GM12878 (cell line): ENCODE measurements around the gene PTPRQ. TPM values are rescaled to one million over a fixed set of nuclear protein-coding genes. Genes with fewer than 3 reads are reported as not detected.

Experiments
- ATAC-seq: fragments of 200-7000 bp; cut with Tn5 transposase; 3 replicates; pipeline ENCODE4 v1.9.1; 2020; ENCODE audit warnings: mild to moderate bottlenecking, moderate library complexity
- BruUV-seq: library from RNA; stranded (reverse); fragments of 400-500 nt; replicated peaks from 2 replicates; lab custom pipeline; 2021; lab: Mats Ljungman, UMichigan
- CTCF ChIA-PET: fragments of 300-600 bp; sonication (Branson Sonifier 250); formaldehyde crosslinking; extraction: SDS; loops from one replicate; lab custom pipeline; 2021; ENCODE audit warnings: inconsistent platforms; lab: Yijun Ruan, JAX
- POLR2A ChIA-PET: fragments of 350-600 bp; formaldehyde crosslinking; extraction: SDS; loops from one replicate; lab custom pipeline; 2021; ENCODE audit warnings: inconsistent platforms; lab: Charles Lee
- RAD21 ChIA-PET: fragments of 300-600 bp; sonication (Branson Sonifier 250); formaldehyde crosslinking; loops from one replicate; lab custom pipeline; 2023; ENCODE audit warnings: antibody characterized with exemption; ENCODE audit not compliant: unreplicated experiment; lab: Charles Lee
- SMC1A ChIA-PET: fragments of 300-600 bp; sonication (Branson Sonifier 250); formaldehyde crosslinking; loops from one replicate; lab custom pipeline; 2023; ENCODE audit not compliant: unreplicated experiment, uncharacterized antibody; lab: Charles Lee
- DNase-seq: peaks from one replicate; pipeline ENCODE4 v3.0.0-alpha.2; 2011; ENCODE audit warnings: low read depth, low spot score
- FAIRE-seq: peaks from 3 replicates; lab custom pipeline; 2011; peaks lifted over from hg19 to GRCh38; lab: Jason Lieb, UNC
- H2AFZ ChIP-seq: 2 replicates; pipeline ENCODE4 v1.6.0; 2011; ENCODE audit warnings: low read depth, low read length, control low read depth; ENCODE audit not compliant: control insufficient read depth
- H3K27ac ChIP-seq: 2 replicates; pipeline ENCODE4 v1.5.1; 2011; ENCODE audit warnings: control low read depth; ENCODE audit not compliant: control insufficient read depth, insufficient read depth
- H3K27me3 ChIP-seq, 2 experiments: replicated peaks in 1 of 2; 2 replicates each; pipeline versions ENCODE4 v1.6.0 to v1.6.1; 2011; ENCODE audit warnings: low read length in 1 of 2; ENCODE audit not compliant: control insufficient read depth in 2 of 2, insufficient read depth in 2 of 2
- H3K36me3 ChIP-seq, 2 experiments: 2 replicates each; pipeline ENCODE4 v1.5.1; 2011; ENCODE audit warnings: low read length in 1 of 2; ENCODE audit not compliant: control insufficient read depth in 2 of 2, insufficient read depth in 2 of 2
- H3K4me1 ChIP-seq: 2 replicates; pipeline ENCODE4 v1.6.1; 2011; ENCODE audit warnings: mild to moderate bottlenecking, low read length, moderate library complexity, mixed read lengths; ENCODE audit not compliant: control insufficient read depth, insufficient read depth
- H3K4me2 ChIP-seq: 2 replicates; pipeline ENCODE4 v1.6.0; 2011; ENCODE audit warnings: control low read depth; ENCODE audit not compliant: control insufficient read depth, insufficient read depth
- H3K4me3 ChIP-seq: fragments of 200-600 bp; sonication (generic); 2 replicates; pipeline ENCODE4 v1.5.1; 2016
- H3K79me2 ChIP-seq: 2 replicates; pipeline ENCODE4 v1.6.0; 2011; ENCODE audit warnings: low read length; ENCODE audit not compliant: control insufficient read depth, insufficient read depth
- H3K9ac ChIP-seq: 2 replicates; pipeline ENCODE4 v1.8.0; 2011; ENCODE audit warnings: low read length, control low read depth, mixed read lengths; ENCODE audit not compliant: control insufficient read depth, insufficient read depth
- H3K9me3 ChIP-seq: replicated peaks from 3 replicates; pipeline ENCODE4 v1.5.1; 2011; ENCODE audit warnings: mild to moderate bottlenecking, low read length; ENCODE audit not compliant: control insufficient read depth, insufficient read depth
- H4K20me1 ChIP-seq: 2 replicates; pipeline ENCODE4 v1.6.0; 2011; ENCODE audit not compliant: control insufficient read depth, insufficient read depth
- BACH1 ChIP-seq: fragments of 450-650 bp; IDR thresholded peaks from 2 replicates; pipeline ENCODE4 v1.6.1; 2017; ENCODE audit warnings: mild to moderate bottlenecking, borderline replicate concordance
- CBFB ChIP-seq: IDR thresholded peaks from 2 replicates; pipeline ENCODE4 v1.6.1; 2016; ENCODE audit warnings: antibody characterized with exemption, low read depth
- CREM ChIP-seq: IDR thresholded peaks from 2 replicates; pipeline ENCODE4 v1.6.1; 2014; ENCODE audit warnings: antibody characterized with exemption, low read depth
- EZH2 ChIP-seq: IDR thresholded peaks from 2 replicates; pipeline ENCODE4 v1.6.1; 2012; ENCODE audit warnings: low read depth, mild to moderate bottlenecking, control low read depth, inconsistent platforms, low read length, borderline replicate concordance; ENCODE audit not compliant: control insufficient read depth
- FOS ChIP-seq: IDR thresholded peaks from 3 replicates; pipeline ENCODE4 v1.6.1; 2011; ENCODE audit warnings: borderline replicate concordance; ENCODE audit not compliant: insufficient read length; ENCODE audit errors: extremely low read depth
- GABPA ChIP-seq: IDR thresholded peaks from 2 replicates; pipeline ENCODE4 v1.6.1; 2014; ENCODE audit warnings: antibody characterized with exemption, low read depth, mild to moderate bottlenecking, inconsistent platforms
- NBN ChIP-seq: fragments of 450-650 bp; IDR thresholded peaks from 2 replicates; pipeline ENCODE4 v1.6.1; 2016
- NFYA ChIP-seq: IDR thresholded peaks from 2 replicates; pipeline ENCODE4 v1.6.1; 2011; ENCODE audit warnings: low read depth, mild to moderate bottlenecking, low read length, improper control_type of control experiment, borderline replicate concordance
- PAX8 ChIP-seq: fragments of 450-650 bp; IDR thresholded peaks from 2 replicates; pipeline ENCODE4 v1.6.1; 2017; ENCODE audit warnings: mild to moderate bottlenecking, moderate library complexity
- SMC3 ChIP-seq: IDR thresholded peaks from 2 replicates; pipeline ENCODE4 v1.6.1; 2011; ENCODE audit warnings: low read length, improper control_type of control experiment, borderline replicate concordance
- SP1 ChIP-seq: IDR thresholded peaks from one replicate; pipeline ENCODE4 v1.6.1; 2011; ENCODE audit warnings: low read depth, low read length
- SREBF1 ChIP-seq: IDR thresholded peaks from 2 replicates; pipeline ENCODE4 v1.6.1; 2012; ENCODE audit warnings: mild to moderate bottlenecking, low read length
- USF1 ChIP-seq: IDR thresholded peaks from 2 replicates; pipeline ENCODE4 v1.6.1; 2011; ENCODE audit warnings: borderline replicate concordance, low read depth, mild to moderate bottlenecking, moderate library complexity, mixed read lengths, low read length; ENCODE audit not compliant: insufficient read depth; ENCODE audit errors: extremely low read length
- ZZZ3 ChIP-seq: IDR thresholded peaks from 2 replicates; pipeline ENCODE4 v1.6.1; 2011; ENCODE audit warnings: low read depth; ENCODE audit not compliant: control insufficient read depth, insufficient read length
- WGBS: methylation state at CpG from one replicate; pipeline ENCODE4 v1.1.6; 2016; ENCODE audit warnings: low lambda C conversion rate; ENCODE audit not compliant: insufficient replicate concordance, insufficient coverage; ENCODE audit errors: missing lambda C conversion rate; 5-methylcytosine and 5-hydroxymethylcytosine counted together
- in situ Hi-C: fragments of 300-500 bp; cut with MboI; formaldehyde crosslinking; loops from 9 replicates; pipeline ENCODE4 v1.14.3; 2018; ENCODE audit warnings: mixed read lengths
- intact Hi-C: fragments of 100-400 bp; cut with micrococcal nuclease; formaldehyde crosslinking; loops from one replicate; pipeline ENCODE4 v1.14.2; 2022; ENCODE audit not compliant: unreplicated experiment
- polyA plus RNA-seq, 11 experiments: library from polyadenylated mRNA; depleted of rRNA in 4 of 11; unstranded in 6 of 11; stranded (reverse) in 5 of 11; fragments of >200 nt; fragmentation: Nextera tagmentation in 4 of 11; fragmentation: Illumina TruSeq in 1 of 11; extraction: Ambion mirVana in 4 of 11; extraction: Trizol in 1 of 11; gene quantifications; 1 replicate in 1 of 11; 2 replicates in 10 of 11; pipeline versions ENCODE4 v1.2.1 to v1.2.3, GENCODE V29; 2011 to 2016; ENCODE audit warnings: inconsistent platforms in 2 of 11, missing spikeins in 2 of 11, low read depth in 1 of 11
- total RNA-seq, 4 experiments: library from RNA; depleted of rRNA in 3 of 4; stranded (reverse); fragments of >200 nt in 3 of 4; fragmentation: Illumina TruSeq in 1 of 4; extraction: Trizol in 1 of 4; gene quantifications; 2 replicates each; pipeline versions ENCODE4 v1.2.1 to v1.2.3, GENCODE V29; 2013 to 2021

The PTPRQ gene
- total and polyA plus RNA-seq, 10 of the 15 experiments (the other 5 are each of a cell fraction or from before 2014, with no cell fraction given): 0.01 TPM; not detected in 9

DNA sequence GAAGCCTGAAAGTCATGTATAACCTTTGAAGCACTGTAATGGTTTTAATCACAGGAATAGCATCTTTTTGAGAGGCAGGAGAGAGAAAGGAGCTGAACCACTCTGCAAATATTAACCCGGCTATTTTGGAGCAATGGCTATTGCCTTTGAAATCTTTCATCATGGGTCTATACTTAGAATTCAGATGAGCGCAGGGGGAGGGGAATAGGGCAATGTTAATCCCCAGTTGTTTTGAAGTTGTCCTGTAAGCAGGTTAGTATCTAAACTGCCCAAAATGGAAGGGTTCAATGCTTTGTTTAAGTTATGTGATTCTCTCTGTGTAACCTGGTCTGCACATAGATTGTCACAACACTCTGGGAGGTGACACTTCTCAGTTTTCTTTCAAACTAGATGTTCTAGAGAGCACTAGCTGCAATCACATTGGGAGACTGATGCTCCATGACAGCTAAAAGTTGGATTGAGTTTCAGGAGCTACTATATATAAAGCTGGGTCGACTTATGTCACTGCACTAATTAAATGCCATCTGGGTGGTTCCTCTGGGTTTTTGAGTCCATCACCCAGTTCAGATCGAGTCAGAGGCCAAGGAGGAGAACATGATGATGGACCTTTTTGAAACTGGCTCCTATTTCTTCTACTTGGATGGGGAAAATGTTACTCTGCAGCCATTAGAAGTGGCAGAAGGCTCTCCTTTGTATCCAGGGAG is 263.2 kb downstream of the PTPRQ start, which contains the start of gene MYF6:
Gene MYF6, plus strand, starts transcription at position 509 of the 704 bp plus-strand sequence. Its CDS starts 86 bp downstream, at position 595.
- H3K9me3 ChIP-seq: no peaks in the 10 kb centered on the region
- H3K36me3 ChIP-seq: no peaks in the 10 kb centered on the region
- ATAC-seq: no peak
- CTCF ChIA-PET: no interaction called here
- no peak within 1 kb of the TSS for H3K9ac ChIP-seq
- RAD21 ChIA-PET: no interaction called here
- H3K4me2 ChIP-seq: peak within 1 kb of the TSS; percentile 22; the same call in 1 of the 2 replicates
- peaks cover 9% of the 10 kb centered on the region; the same call in 1 of the 2 replicates for H3K4me1 ChIP-seq
- SMC1A ChIA-PET: no interaction called here
- intact Hi-C loops (no loop called here), in situ Hi-C loops (no loop called here)
- no peaks in the 10 kb centered on the region for H4K20me1 ChIP-seq
- TF ChIP-seq CREM (no peak), NBN (no peak), SREBF1 (no peak), EZH2 (no peak), PAX8 (no peak), FOS (no peak), CBFB (no peak), ZZZ3 (no peak), SP1 (no peak), BACH1 (no peak), NFYA (no peak), SMC3 (no peak), USF1 (no peak), GABPA (no peak)
- DNase-seq: no peak
- H3K4me3 ChIP-seq: no peak within 1 kb of the TSS
- no peak for FAIRE-seq
- peaks cover 2 to 14% of the 10 kb centered on the region in 2 experiments; a peak in 3 of 4 replicates for H3K27me3 ChIP-seq
- no peaks in the 10 kb centered on the region for H3K79me2 ChIP-seq
- no peak within 1 kb of the TSS for H3K27ac ChIP-seq
- H2AFZ ChIP-seq: no peak within 1 kb of the TSS
- WGBS: 59% methylated on average over 4 of the region's 4 CpGs
- POLR2A ChIA-PET: no interaction called here
- no TSS peak for BruUV-seq
